GM23338 (cell line): ENCODE data around the gene DRP2. TPM values are rescaled to one million over a fixed set of nuclear protein-coding genes. Genes with fewer than 3 reads are reported as not detected.

Source experiments
- ATAC-seq: fragments of 200-7000 bp; cut with Tn5 transposase; 3 replicates; pipeline ENCODE4 v1.9.1; 2020
- DNase-seq: peaks from one replicate; pipeline ENCODE4 v3.0.0-alpha.2; 2015; ENCODE audit warnings: low spot score
- H2AFZ ChIP-seq: fragments of 200-600 bp; sonication (generic); 2 replicates; pipeline ENCODE4 v1.8.0; 2016; ENCODE audit warnings: antibody characterized with exemption, mild to moderate bottlenecking, moderate library complexity
- H3F3A ChIP-seq: fragments of 200-600 bp; sonication (generic); replicated peaks from 2 replicates; pipeline ENCODE4 v1.8.0; 2017; ENCODE audit warnings: antibody characterized with exemption, mixed run types, low read depth
- H3K27ac ChIP-seq: fragments of 200-600 bp; sonication (generic); 2 replicates; pipeline ENCODE4 v1.6.1; 2016; ENCODE audit warnings: low read depth
- H3K27me3 ChIP-seq: fragments of 200-600 bp; sonication (generic); 2 replicates; pipeline ENCODE4 v1.8.0; 2016; ENCODE audit warnings: mild to moderate bottlenecking, mixed run types, moderate library complexity; ENCODE audit not compliant: insufficient read depth
- H3K36me3 ChIP-seq: fragments of 200-600 bp; sonication (generic); 2 replicates; pipeline ENCODE4 v1.8.0; 2016; ENCODE audit warnings: mild to moderate bottlenecking; ENCODE audit not compliant: insufficient read depth
- H3K4me1 ChIP-seq: fragments of 200-600 bp; sonication (generic); 2 replicates; pipeline ENCODE4 v1.8.0; 2016; ENCODE audit warnings: mild to moderate bottlenecking, moderate library complexity; ENCODE audit not compliant: insufficient read depth
- H3K4me2 ChIP-seq: fragments of 200-600 bp; sonication (generic); 2 replicates; pipeline ENCODE4 v1.7.1; 2017; ENCODE audit warnings: mixed run types
- H3K4me3 ChIP-seq: fragments of 200-600 bp; sonication (generic); 2 replicates; pipeline ENCODE4 v1.6.1; 2016; ENCODE audit warnings: mixed run types
- H3K79me2 ChIP-seq: fragments of 200-600 bp; sonication (generic); replicated peaks from 2 replicates; pipeline ENCODE4 v1.8.0; 2017; ENCODE audit warnings: mild to moderate bottlenecking; ENCODE audit not compliant: insufficient read depth
- H3K9me2 ChIP-seq: fragments of 200-600 bp; sonication (generic); 2 replicates; pipeline ENCODE4 v1.8.0; 2017; ENCODE audit not compliant: insufficient read depth
- H4K20me1 ChIP-seq: fragments of 200-600 bp; sonication (generic); replicated peaks from 2 replicates; pipeline ENCODE4 v1.8.0; 2017; ENCODE audit warnings: mild to moderate bottlenecking; ENCODE audit not compliant: insufficient read depth
- H3K27ac Mint-ChIP-seq: 2 replicates; pipeline ENCODE4 v1.8.0; 2020; ENCODE audit warnings: inconsistent platforms, mild to moderate bottlenecking, moderate library complexity, mixed read lengths
- H3K27me3 Mint-ChIP-seq: 3 replicates; pipeline ENCODE4 v1.8.0; 2022; ENCODE audit warnings: low read depth, mild to moderate bottlenecking, moderate library complexity, mixed read lengths, inconsistent platforms; ENCODE audit not compliant: insufficient read depth, poor library complexity
- H3K36me3 Mint-ChIP-seq: 3 replicates; pipeline ENCODE4 v1.8.0; 2021; ENCODE audit warnings: low read depth, mild to moderate bottlenecking, inconsistent platforms, moderate library complexity, mixed read lengths
- H3K4me1 Mint-ChIP-seq: 3 replicates; pipeline ENCODE4 v1.8.0; 2020; ENCODE audit warnings: mild to moderate bottlenecking, inconsistent platforms, mixed read lengths
- H3K4me3 Mint-ChIP-seq: 3 replicates; pipeline ENCODE4 v1.8.0; 2021; ENCODE audit warnings: moderate library complexity, mild to moderate bottlenecking, inconsistent platforms, mixed read lengths
- H3K9me3 Mint-ChIP-seq: 3 replicates; pipeline ENCODE4 v1.8.0; 2020; ENCODE audit warnings: moderate library complexity, mild to moderate bottlenecking, inconsistent platforms, mixed read lengths
- CREB1 ChIP-seq: fragments of 250-450 bp; sonication (Bioruptor Pico); IDR thresholded peaks from 2 replicates; pipeline ENCODE4 v1.5.0; 2020; ENCODE audit warnings: low read depth, mild to moderate bottlenecking, moderate library complexity
- JUNB ChIP-seq: IDR thresholded peaks from one replicate; pipeline ENCODE4 v1.6.1; 2016; ENCODE audit warnings: antibody characterized with exemption; ENCODE audit not compliant: unreplicated experiment
- POLR2AphosphoS5 ChIP-seq: IDR thresholded peaks from 2 replicates; pipeline ENCODE4 v1.6.1; 2016; ENCODE audit warnings: antibody characterized with exemption, low read depth
- ZNF331 ChIP-seq: fragments of 250-450 bp; sonication (Bioruptor Pico); IDR thresholded peaks from 2 replicates; pipeline ENCODE4 v1.5.0; 2020; ENCODE audit warnings: low read depth, mild to moderate bottlenecking, moderate library complexity
- polyA plus RNA-seq: library from polyadenylated mRNA; unstranded; fragments of >200 nt; fragmentation: Nextera tagmentation; extraction: Ambion mirVana; gene quantifications from 2 replicates; pipeline ENCODE4 v1.2.1, GENCODE V29; 2016
- total RNA-seq: library from RNA; depleted of rRNA; stranded (reverse); fragments of >200 nt; shearing (Covaris generic); gene quantifications from 2 replicates; pipeline ENCODE4 v1.2.3, GENCODE V29; 2014
- TF ChIP-seq, protein P1 (sequence below): fragments of 250-450 bp; sonication (Bioruptor Pico); IDR thresholded peaks from 2 replicates; pipeline ENCODE4 v1.5.0; 2020; ENCODE audit warnings: mild to moderate bottlenecking, moderate library complexity

The DRP2 gene
- total and polyA plus RNA-seq, 2 experiments from 2014 or later: 0.24 TPM; not detected in 1

DNA sequence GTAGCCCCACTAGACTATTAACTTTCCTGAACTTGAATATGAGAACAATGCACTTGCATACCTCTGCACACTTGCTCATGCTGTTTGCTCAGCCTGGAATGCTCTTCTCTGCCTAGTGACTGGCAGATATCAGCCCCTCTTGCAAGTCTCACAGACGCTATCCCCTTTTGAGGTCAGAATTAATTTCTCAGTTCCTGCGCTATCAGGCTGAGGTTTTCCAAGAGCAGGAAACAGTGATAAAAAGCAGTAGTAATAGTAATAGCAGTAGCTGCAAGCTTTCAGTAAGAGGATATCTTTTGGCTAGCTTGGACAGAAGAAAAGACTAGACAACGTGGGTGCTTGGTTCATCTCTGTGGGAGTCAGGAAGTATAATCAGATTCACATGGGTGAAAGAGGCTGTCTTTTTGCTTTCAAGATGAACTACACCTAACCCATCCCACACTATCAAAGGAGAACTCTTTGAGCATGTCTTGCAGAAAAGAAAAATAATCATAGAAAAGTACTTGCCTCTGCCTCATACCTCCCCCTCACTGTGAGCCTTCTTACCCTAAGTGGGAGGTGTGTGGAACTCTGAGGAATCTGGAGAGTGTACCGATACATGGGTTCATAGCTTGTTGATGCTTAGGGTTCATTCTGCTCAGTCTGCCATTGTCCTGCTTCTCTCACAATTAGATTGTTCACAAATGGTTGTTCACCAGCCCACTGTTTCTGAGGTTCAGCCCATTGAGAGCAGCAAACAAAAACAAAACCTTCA lies 11.3 kb upstream of the DRP2 start (continued):
- TF ChIP-seq, protein P1, sequence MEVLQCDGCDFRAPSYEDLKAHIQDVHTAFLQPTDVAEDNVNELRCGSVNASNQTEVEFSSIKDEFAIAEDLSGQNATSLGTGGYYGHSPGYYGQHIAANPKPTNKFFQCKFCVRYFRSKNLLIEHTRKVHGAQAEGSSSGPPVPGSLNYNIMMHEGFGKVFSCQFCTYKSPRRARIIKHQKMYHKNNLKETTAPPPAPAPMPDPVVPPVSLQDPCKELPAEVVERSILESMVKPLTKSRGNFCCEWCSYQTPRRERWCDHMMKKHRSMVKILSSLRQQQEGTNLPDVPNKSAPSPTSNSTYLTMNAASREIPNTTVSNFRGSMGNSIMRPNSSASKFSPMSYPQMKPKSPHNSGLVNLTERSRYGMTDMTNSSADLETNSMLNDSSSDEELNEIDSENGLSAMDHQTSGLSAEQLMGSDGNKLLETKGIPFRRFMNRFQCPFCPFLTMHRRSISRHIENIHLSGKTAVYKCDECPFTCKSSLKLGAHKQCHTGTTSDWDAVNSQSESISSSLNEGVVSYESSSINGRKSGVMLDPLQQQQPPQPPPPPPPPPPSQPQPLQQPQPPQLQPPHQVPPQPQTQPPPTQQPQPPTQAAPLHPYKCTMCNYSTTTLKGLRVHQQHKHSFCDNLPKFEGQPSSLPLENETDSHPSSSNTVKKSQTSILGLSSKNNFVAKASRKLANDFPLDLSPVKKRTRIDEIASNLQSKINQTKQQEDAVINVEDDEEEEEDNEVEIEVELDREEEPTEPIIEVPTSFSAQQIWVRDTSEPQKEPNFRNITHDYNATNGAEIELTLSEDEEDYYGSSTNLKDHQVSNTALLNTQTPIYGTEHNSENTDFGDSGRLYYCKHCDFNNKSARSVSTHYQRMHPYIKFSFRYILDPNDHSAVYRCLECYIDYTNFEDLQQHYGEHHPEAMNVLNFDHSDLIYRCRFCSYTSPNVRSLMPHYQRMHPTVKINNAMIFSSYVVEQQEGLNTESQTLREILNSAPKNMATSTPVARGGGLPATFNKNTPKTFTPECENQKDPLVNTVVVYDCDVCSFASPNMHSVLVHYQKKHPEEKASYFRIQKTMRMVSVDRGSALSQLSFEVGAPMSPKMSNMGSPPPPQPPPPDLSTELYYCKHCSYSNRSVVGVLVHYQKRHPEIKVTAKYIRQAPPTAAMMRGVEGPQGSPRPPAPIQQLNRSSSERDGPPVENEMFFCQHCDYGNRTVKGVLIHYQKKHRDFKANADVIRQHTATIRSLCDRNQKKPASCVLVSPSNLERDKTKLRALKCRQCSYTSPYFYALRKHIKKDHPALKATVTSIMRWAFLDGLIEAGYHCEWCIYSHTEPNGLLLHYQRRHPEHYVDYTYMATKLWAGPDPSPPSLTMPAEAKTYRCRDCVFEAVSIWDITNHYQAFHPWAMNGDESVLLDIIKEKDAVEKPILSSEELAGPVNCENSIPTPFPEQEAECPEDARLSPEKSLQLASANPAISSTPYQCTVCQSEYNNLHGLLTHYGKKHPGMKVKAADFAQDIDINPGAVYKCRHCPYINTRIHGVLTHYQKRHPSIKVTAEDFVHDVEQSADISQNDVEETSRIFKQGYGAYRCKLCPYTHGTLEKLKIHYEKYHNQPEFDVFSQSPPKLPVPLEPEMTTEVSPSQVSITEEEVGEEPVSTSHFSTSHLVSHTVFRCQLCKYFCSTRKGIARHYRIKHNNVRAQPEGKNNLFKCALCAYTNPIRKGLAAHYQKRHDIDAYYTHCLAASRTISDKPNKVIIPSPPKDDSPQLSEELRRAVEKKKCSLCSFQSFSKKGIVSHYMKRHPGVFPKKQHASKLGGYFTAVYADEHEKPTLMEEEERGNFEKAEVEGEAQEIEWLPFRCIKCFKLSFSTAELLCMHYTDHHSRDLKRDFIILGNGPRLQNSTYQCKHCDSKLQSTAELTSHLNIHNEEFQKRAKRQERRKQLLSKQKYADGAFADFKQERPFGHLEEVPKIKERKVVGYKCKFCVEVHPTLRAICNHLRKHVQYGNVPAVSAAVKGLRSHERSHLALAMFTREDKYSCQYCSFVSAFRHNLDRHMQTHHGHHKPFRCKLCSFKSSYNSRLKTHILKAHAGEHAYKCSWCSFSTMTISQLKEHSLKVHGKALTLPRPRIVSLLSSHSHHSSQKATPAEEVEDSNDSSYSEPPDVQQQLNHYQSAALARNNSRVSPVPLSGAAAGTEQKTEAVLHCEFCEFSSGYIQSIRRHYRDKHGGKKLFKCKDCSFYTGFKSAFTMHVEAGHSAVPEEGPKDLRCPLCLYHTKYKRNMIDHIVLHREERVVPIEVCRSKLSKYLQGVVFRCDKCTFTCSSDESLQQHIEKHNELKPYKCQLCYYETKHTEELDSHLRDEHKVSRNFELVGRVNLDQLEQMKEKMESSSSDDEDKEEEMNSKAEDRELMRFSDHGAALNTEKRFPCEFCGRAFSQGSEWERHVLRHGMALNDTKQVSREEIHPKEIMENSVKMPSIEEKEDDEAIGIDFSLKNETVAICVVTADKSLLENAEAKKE: no peak
- TF ChIP-seq JUNB: no peak
- no peak for TF ChIP-seq ZNF331 (CRISPR knock-in tag)
- no peak for TF ChIP-seq POLR2AphosphoS5
- no peak for TF ChIP-seq CREB1 (CRISPR knock-in tag)

DNA sequence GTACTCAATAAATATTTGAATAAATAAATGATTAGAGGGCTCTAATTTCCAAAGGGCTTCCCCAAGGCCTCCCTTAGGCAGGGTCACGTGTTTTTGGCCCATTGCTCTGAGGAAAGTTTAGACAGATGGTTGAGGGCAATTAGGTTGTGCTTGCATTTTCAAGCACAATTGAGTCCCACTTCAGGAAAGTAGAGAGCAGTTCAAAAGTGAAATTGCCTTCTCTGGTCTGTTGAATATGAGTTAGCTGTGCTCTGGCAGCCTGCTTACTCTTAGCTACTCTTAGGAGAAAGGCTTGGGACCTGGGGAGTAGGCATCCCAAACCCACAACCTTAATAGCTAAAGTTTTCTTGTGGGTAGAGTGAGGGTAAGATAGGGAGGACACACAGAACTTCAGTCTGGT lies 9.0 kb upstream of the DRP2 start:
- Histone ChIP-seq H3K27ac (no peak overlapping the region), H3K36me3 (no peaks in the 10 kb centered on the region), H3K9me2 (no peaks in the 10 kb centered on the region), H3F3A (no peaks in the 10 kb centered on the region), H3K79me2 (no peaks in the 10 kb centered on the region), H4K20me1 (no peaks in the 10 kb centered on the region), H3K4me1 (peaks cover 14% of the 10 kb centered on the region), H3K4me3 (no peak overlapping the region), H3K27me3 (no peaks in the 10 kb centered on the region), H2AFZ (no peak overlapping the region), H3K4me2 (no peak overlapping the region)
- no peak for ATAC-seq
- Mint-ChIP-seq H3K4me3 (no peak overlapping the region), H3K27me3 (peaks cover 3% of the 10 kb centered on the region), H3K4me1 (peaks cover 13% of the 10 kb centered on the region; the same call in 2 of the 3 replicates), H3K27ac (no peak overlapping the region), H3K36me3 (no peaks in the 10 kb centered on the region), H3K9me3 (no peaks in the 10 kb centered on the region)
- DNase-seq: no peak
- TF ChIP-seq, protein P1: no peak
